ENCODE results near the gene SOCS3.

GRCh38 chr17:78359997-78360370 lies at the start of gene SOCS3:
- TF ChIP-seq TAF1 (IDR thresholded peaks at IDR 0.05; ENCODE audit: borderline replicate concordance, insufficient read depth, low read length) (peak; percentile 65; the same call in 1 of the 2 replicates), POLR2AphosphoS5 (IDR thresholded peaks at IDR 0.05; ENCODE audit: low read depth, low read length) (peak; percentile 90)

Data from PFSK-1 (cell line).